IPS-20b (cell line): ENCODE results near the gene KCNMB2.

Experiments
- H3K27ac ChIP-seq: one replicate; pipeline ENCODE4 v1.5.1; 2013; ENCODE audit warnings: low read length
- H3K27me3 ChIP-seq: 2 replicates; pipeline ENCODE4 v1.6.1; 2013; ENCODE audit warnings: mild to moderate bottlenecking, low read length, inconsistent platforms; ENCODE audit not compliant: insufficient read depth
- H3K36me3 ChIP-seq: 2 replicates; pipeline ENCODE4 v1.6.1; 2013; ENCODE audit warnings: low read depth, mild to moderate bottlenecking, inconsistent platforms, low read length, moderate library complexity; ENCODE audit not compliant: insufficient read depth
- H3K4me1 ChIP-seq: 2 replicates; pipeline ENCODE4 v1.6.1; 2013; ENCODE audit warnings: mild to moderate bottlenecking, control low read depth, inconsistent platforms, low read length, moderate library complexity; ENCODE audit not compliant: insufficient read depth
- H3K4me3 ChIP-seq: 2 replicates; pipeline ENCODE4 v1.5.1; 2013; ENCODE audit warnings: mild to moderate bottlenecking, low read length, inconsistent platforms
- H3K9ac ChIP-seq: 2 replicates; pipeline ENCODE4 v1.6.1; 2013; ENCODE audit warnings: low read depth, mild to moderate bottlenecking, inconsistent platforms, low read length, moderate library complexity
- H3K9me3 ChIP-seq: 2 replicates; pipeline ENCODE4 v1.6.1; 2013; ENCODE audit warnings: mild to moderate bottlenecking, low read depth, low read length, inconsistent platforms; ENCODE audit not compliant: insufficient read depth

KCNMB2 gene

GRCh38 chr3:178584722-178585380 is 48.6 kb downstream of the KCNMB2 start:
- Histone ChIP-seq H3K36me3 (no peaks in the 10 kb centered on the region), H3K27me3 (no peaks in the 10 kb centered on the region), H3K27ac (no peak overlapping the region), H3K4me1 (no peaks in the 10 kb centered on the region), H3K9me3 (no peaks in the 10 kb centered on the region), H3K9ac (no peak overlapping the region), H3K4me3 (no peak overlapping the region)

- Histone ChIP-seq H3K27me3 (no peaks in the 10 kb centered on the region), H3K36me3 (no peaks in the 10 kb centered on the region)
These were observed 49.2 kb downstream of the KCNMB2 start for GRCh38 chr3:178585454-178585853.

GRCh38 chr3:178586076-178586475 is 49.8 kb downstream of the KCNMB2 start:
- H3K4me3 ChIP-seq, result no peak overlapping the region
- H3K4me1 ChIP-seq, result no peaks in the 10 kb centered on the region
- H3K27ac ChIP-seq, result no peak overlapping the region
- no peaks in the 10 kb centered on the region for H3K36me3 ChIP-seq
- no peak overlapping the region for H3K9ac ChIP-seq
- no peaks in the 10 kb centered on the region for H3K27me3 ChIP-seq
- H3K9me3 ChIP-seq, result no peaks in the 10 kb centered on the region

More at GRCh38 chr3:178585454-178585853, 49.2 kb downstream of the KCNMB2 start:
- no peaks in the 10 kb centered on the region for H3K9me3 ChIP-seq
- no peak overlapping the region for H3K27ac ChIP-seq
- no peak overlapping the region for H3K9ac ChIP-seq
- H3K4me3 ChIP-seq, result no peak overlapping the region
- H3K4me1 ChIP-seq, result no peaks in the 10 kb centered on the region

GRCh38 chr3:178588628-178589027 is 52.4 kb downstream of the KCNMB2 start:
- Histone ChIP-seq H3K27me3 (no peaks in the 10 kb centered on the region), H3K4me3 (no peak overlapping the region), H3K36me3 (no peaks in the 10 kb centered on the region), H3K4me1 (no peaks in the 10 kb centered on the region), H3K9ac (no peak overlapping the region), H3K9me3 (no peaks in the 10 kb centered on the region), H3K27ac (no peak overlapping the region)

GRCh38 chr3:178593786-178594185 is 57.5 kb downstream of the KCNMB2 start:
- no peak overlapping the region for H3K9ac ChIP-seq
- H3K4me3 ChIP-seq, result no peak overlapping the region
- no peaks in the 10 kb centered on the region for H3K27me3 ChIP-seq
- H3K36me3 ChIP-seq, result no peaks in the 10 kb centered on the region
- no peaks in the 10 kb centered on the region for H3K4me1 ChIP-seq
- H3K9me3 ChIP-seq, result no peaks in the 10 kb centered on the region
- H3K27ac ChIP-seq, result no peak overlapping the region

- Histone ChIP-seq H3K9me3 (no peaks in the 10 kb centered on the region), H3K36me3 (no peaks in the 10 kb centered on the region), H3K27ac (no peak overlapping the region), H3K4me1 (peaks cover 4% of the 10 kb centered on the region; the same call in 1 of the 2 replicates), H3K4me3 (no peak overlapping the region), H3K27me3 (no peaks in the 10 kb centered on the region), H3K9ac (no peak overlapping the region)
These were observed 61.1 kb downstream of the KCNMB2 start for GRCh38 chr3:178597371-178597770.

GRCh38 chr3:178602856-178603255 is 66.6 kb downstream of the KCNMB2 start:
- peaks cover 4% of the 10 kb centered on the region; the same call in 1 of the 2 replicates for H3K4me1 ChIP-seq
- no peaks in the 10 kb centered on the region for H3K9me3 ChIP-seq
- H3K27ac ChIP-seq, result no peak overlapping the region
- H3K9ac ChIP-seq, result no peak overlapping the region
- no peak overlapping the region for H3K4me3 ChIP-seq
- no peaks in the 10 kb centered on the region for H3K36me3 ChIP-seq
- no peaks in the 10 kb centered on the region for H3K27me3 ChIP-seq

GRCh38 chr3:178603735-178604134 is 67.5 kb downstream of the KCNMB2 start:
- H3K9me3 ChIP-seq, result no peaks in the 10 kb centered on the region
- no peak overlapping the region for H3K27ac ChIP-seq
- no peaks in the 10 kb centered on the region for H3K36me3 ChIP-seq
- H3K4me3 ChIP-seq, result no peak overlapping the region
- no peaks in the 10 kb centered on the region for H3K27me3 ChIP-seq
- H3K9ac ChIP-seq, result no peak overlapping the region
- peaks cover 4% of the 10 kb centered on the region; the same call in 1 of the 2 replicates for H3K4me1 ChIP-seq

- no peak overlapping the region for H3K9ac ChIP-seq
- H3K36me3 ChIP-seq, result no peaks in the 10 kb centered on the region
- H3K27me3 ChIP-seq, result no peaks in the 10 kb centered on the region
- H3K9me3 ChIP-seq, result no peaks in the 10 kb centered on the region
- H3K4me3 ChIP-seq, result no peak overlapping the region
- H3K27ac ChIP-seq, result no peak overlapping the region
- no peaks in the 10 kb centered on the region for H3K4me1 ChIP-seq
These were observed 82.0 kb downstream of the KCNMB2 start for GRCh38 chr3:178618197-178618596.

GRCh38 chr3:178618896-178619295 is 82.7 kb downstream of the KCNMB2 start:
- H3K36me3 ChIP-seq, result no peaks in the 10 kb centered on the region
- H3K27me3 ChIP-seq, result no peaks in the 10 kb centered on the region
- no peaks in the 10 kb centered on the region for H3K4me1 ChIP-seq
- H3K4me3 ChIP-seq, result no peak overlapping the region
- H3K27ac ChIP-seq, result no peak overlapping the region
- H3K9me3 ChIP-seq, result no peaks in the 10 kb centered on the region
- H3K9ac ChIP-seq, result no peak overlapping the region

GRCh38 chr3:178623666-178624255 is 87.5 kb downstream of the KCNMB2 start:
- Histone ChIP-seq H3K4me1 (no peaks in the 10 kb centered on the region), H3K27me3 (no peaks in the 10 kb centered on the region), H3K4me3 (no peak overlapping the region), H3K9me3 (no peaks in the 10 kb centered on the region), H3K36me3 (no peaks in the 10 kb centered on the region), H3K9ac (no peak overlapping the region), H3K27ac (no peak overlapping the region)

GRCh38 chr3:178624276-178624675 is 88.0 kb downstream of the KCNMB2 start:
- Histone ChIP-seq H3K36me3 (no peaks in the 10 kb centered on the region), H3K9ac (no peak overlapping the region), H3K27ac (no peak overlapping the region), H3K9me3 (no peaks in the 10 kb centered on the region), H3K27me3 (no peaks in the 10 kb centered on the region), H3K4me1 (no peaks in the 10 kb centered on the region), H3K4me3 (no peak overlapping the region)
